ENCODE results near the gene COG5.

COG5 gene

DNA sequence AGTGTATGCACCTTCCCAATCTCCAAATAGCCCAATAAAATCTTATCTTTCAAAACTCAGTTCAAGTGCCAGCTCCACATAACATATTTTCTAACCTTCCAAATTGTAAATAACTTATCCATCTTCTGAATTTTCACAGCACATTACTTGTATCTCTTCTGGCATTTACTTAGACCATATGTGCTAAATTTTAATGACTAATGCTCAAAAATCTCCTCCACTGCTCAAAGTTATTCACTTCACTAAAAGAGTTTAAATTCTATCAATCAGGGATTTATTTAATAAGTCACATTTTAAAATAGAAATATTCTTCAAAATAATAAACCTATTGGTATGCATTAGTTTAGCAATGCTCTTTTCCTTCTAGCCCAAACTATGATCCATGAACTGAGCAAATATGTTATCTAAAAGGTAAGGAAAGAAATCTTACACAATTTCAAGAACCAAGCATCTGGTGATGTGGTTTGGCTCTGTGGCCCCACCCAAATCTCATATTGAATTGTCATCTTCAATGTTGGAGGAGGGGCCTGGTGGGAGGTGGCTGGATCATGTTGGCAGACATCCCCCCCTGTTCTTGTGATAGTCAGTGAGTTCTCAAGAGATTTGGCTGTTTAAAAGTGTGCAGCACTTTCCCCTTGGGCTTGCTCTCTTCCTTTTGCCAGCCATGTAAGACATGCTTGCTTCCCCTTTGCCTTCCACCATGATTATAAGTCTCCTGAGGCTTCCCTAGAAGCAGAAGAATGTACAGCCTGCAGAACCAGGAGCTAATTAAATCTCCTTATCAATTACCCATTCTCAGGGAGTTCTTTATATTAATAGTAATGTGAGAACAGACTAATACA is 121.9 kb downstream of the COG5 start:
- TF ChIP-seq, protein P1, sequence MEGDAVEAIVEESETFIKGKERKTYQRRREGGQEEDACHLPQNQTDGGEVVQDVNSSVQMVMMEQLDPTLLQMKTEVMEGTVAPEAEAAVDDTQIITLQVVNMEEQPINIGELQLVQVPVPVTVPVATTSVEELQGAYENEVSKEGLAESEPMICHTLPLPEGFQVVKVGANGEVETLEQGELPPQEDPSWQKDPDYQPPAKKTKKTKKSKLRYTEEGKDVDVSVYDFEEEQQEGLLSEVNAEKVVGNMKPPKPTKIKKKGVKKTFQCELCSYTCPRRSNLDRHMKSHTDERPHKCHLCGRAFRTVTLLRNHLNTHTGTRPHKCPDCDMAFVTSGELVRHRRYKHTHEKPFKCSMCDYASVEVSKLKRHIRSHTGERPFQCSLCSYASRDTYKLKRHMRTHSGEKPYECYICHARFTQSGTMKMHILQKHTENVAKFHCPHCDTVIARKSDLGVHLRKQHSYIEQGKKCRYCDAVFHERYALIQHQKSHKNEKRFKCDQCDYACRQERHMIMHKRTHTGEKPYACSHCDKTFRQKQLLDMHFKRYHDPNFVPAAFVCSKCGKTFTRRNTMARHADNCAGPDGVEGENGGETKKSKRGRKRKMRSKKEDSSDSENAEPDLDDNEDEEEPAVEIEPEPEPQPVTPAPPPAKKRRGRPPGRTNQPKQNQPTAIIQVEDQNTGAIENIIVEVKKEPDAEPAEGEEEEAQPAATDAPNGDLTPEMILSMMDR (IDR thresholded peaks at IDR 0.05; ENCODE audit: extremely low read depth, missing control alignments), result no peak
- no peak for DNase-seq (ENCODE audit: low spot score)

DNA sequence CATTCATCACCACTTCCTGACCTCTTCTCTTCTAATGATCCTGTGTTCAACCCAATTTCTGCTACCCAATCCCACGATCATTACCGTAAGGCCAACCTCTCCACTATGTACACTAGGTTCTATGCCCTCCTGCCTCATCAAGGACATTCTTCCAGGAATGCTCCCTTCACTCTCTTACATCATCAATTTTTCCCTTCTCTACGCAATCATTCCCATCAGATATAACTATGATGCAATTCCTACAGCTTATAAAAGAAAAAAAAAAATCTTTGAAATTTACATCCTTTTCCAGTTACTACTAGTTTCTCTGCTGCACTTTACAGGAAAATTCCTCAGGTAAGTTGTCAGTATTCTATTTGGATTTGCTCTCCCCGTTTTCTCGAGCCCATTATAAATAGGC is 124.7 kb downstream of the COG5 start:
- TF ChIP-seq, protein P1 (IDR thresholded peaks at IDR 0.05; ENCODE audit: extremely low read depth, missing control alignments), result no peak
- no peak for DNase-seq (ENCODE audit: low spot score)

DNA sequence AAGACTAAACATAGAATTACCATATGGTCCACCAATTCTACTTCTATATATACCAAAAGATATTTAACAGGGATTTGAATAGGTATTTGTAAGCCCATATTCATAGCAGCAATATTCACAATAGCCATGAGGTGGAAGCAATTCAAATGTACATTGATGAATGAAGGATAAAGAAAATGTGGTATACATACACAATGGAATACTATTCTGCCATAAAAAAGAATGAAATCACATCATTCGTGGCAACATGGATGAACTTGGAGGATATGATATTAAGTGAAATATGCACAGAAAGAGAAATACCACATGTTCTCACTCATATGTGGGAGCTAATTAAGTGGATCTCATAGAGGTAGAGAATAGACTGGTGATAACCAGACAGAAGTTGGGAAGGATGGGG is 128.0 kb downstream of the COG5 start:
- DNase-seq (ENCODE audit: low spot score), result no peak
- TF ChIP-seq, protein P1 (IDR thresholded peaks at IDR 0.05; ENCODE audit: extremely low read depth, missing control alignments), result no peak

DNA sequence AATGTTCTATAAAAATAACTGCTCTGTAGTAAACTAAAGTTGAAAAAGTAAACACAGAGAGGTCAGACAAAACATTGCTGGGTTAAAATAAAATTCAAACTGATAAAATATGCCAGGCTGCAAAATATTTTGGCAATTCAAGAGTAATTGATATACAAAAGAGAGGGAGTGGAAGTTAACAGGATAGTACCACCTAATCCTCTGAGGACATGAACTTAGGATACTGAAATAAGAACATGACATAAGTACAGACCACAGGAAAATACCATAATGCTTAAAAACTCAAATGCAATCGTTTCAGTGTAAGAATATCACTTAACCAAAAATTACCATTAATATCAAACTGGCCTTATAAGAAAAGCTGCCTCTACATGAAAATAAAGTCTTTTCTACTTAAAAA is 131.5 kb downstream of the COG5 start:
- TF ChIP-seq, protein P1 (IDR thresholded peaks at IDR 0.05; ENCODE audit: extremely low read depth, missing control alignments), result no peak
- DNase-seq (ENCODE audit: low spot score), result no peak

DNA sequence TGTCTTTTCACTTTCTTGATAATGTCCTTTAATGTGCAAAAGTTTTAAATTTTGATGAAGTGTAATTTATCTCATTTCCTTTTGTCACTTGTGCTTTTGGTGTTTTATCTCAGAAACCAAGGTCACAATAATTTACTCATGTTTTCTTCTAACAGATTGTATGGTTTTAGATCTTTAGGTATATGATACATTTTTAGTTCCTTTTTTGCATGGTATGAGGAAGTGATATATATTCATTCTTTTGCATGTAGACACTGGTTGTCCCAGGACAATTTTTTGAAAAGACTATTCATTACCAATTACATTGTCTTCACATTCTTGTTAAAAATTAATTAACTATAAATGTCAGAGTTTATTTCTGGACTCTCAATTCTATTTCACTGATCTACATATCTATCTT is 133.7 kb downstream of the COG5 start:
- TF ChIP-seq, protein P1 (IDR thresholded peaks at IDR 0.05; ENCODE audit: extremely low read depth, missing control alignments), result no peak
- no peak for DNase-seq (ENCODE audit: low spot score)

DNA sequence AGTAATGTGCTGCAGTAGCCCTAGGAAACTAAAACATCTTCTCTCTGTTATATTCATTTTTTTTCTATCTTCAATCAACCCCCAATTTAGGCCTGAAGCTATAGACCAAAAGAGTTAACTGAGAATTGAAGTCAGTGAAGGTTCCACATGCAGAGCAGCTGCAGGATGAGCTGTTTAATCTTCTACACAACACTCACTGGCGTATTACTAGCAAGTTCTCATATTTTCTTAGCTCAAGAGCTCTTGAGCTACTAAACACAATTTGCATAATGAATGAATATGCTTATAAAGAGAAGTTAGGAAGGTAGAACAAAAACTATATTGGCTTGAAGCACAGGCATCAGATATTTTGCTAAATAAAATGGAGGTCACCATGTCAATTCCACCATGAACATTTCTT is 135.1 kb downstream of the COG5 start:
- no peak for DNase-seq (ENCODE audit: low spot score)
- TF ChIP-seq, protein P1 (IDR thresholded peaks at IDR 0.05; ENCODE audit: extremely low read depth, missing control alignments), result no peak

DNA sequence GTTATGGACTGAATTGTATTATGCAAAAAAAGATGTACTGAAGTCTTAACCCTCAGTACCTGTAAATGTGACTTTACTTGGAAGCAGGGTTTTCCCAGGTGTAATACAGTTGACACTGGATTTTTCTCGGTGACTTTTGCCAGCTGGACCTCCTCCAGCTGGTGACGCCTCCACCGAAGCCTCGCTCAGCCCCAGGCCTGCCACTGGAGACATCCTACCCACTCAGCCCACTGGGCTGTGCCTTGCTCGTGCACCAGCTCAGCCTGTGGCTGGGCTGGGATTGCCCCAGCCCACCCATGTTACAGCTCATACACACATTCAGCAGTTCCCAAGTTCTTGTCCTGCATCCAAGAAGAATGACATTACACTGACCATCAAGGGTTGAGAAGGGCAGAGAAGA is 136.3 kb downstream of the COG5 start:
- no peak for DNase-seq (ENCODE audit: low spot score)
- TF ChIP-seq, protein P1 (IDR thresholded peaks at IDR 0.05; ENCODE audit: extremely low read depth, missing control alignments), result no peak
